IMR-90 (cell line): ENCODE results near the gene GRM5.

ENCODE experiments used
- BHLHE40 ChIP-seq: fragments of 150-350 bp; IDR thresholded peaks from 2 replicates; pipeline ENCODE4 v1.6.1; 2016; ENCODE audit warnings: mild to moderate bottlenecking, low read depth, low read length
- CEBPB ChIP-seq: IDR thresholded peaks from 2 replicates; pipeline ENCODE4 v1.6.1; 2012; ENCODE audit warnings: low read depth, low read length, improper control_type of control experiment
- ELK1 ChIP-seq: fragments of 150-350 bp; IDR thresholded peaks from 2 replicates; pipeline ENCODE4 v1.6.1; 2016; ENCODE audit warnings: low read depth, mild to moderate bottlenecking, low read length, moderate library complexity, borderline replicate concordance
- FOS ChIP-seq: fragments of 150-350 bp; IDR thresholded peaks from 2 replicates; pipeline ENCODE4 v1.6.1; 2016; ENCODE audit warnings: low read depth, low read length
- MAFK ChIP-seq: IDR thresholded peaks from 2 replicates; pipeline ENCODE4 v1.6.1; 2012; ENCODE audit warnings: low read depth, low read length, improper control_type of control experiment
- MAZ ChIP-seq: IDR thresholded peaks from 2 replicates; pipeline ENCODE4 v1.6.1; 2012; ENCODE audit warnings: low read depth, mild to moderate bottlenecking, low read length, improper control_type of control experiment, moderate library complexity, borderline replicate concordance
- MXI1 ChIP-seq: IDR thresholded peaks from 2 replicates; pipeline ENCODE4 v1.6.1; 2012; ENCODE audit warnings: low read depth, mild to moderate bottlenecking, low read length, moderate library complexity, borderline replicate concordance
- POLR2A ChIP-seq: IDR thresholded peaks from 2 replicates; pipeline ENCODE4 v1.6.1; 2012; ENCODE audit warnings: mild to moderate bottlenecking, low read depth, low read length
- RAD21 ChIP-seq: IDR thresholded peaks from 2 replicates; pipeline ENCODE4 v1.6.1; 2012; ENCODE audit warnings: low read length, improper control_type of control experiment
- RCOR1 ChIP-seq: IDR thresholded peaks from 2 replicates; pipeline ENCODE4 v1.6.1; 2012; ENCODE audit warnings: mild to moderate bottlenecking, low read length, improper control_type of control experiment; ENCODE audit not compliant: insufficient replicate concordance
- RFX5 ChIP-seq: IDR thresholded peaks from 2 replicates; pipeline ENCODE4 v1.8.0; 2012; ENCODE audit warnings: low read depth, mild to moderate bottlenecking, low read length, moderate library complexity
- TF ChIP-seq, protein P1 (sequence below): conservative IDR thresholded peaks from 2 replicates; pipeline ENCODE4 v1.5.1; 2012; ENCODE audit warnings: mild to moderate bottlenecking, low read depth, low read length, improper control_type of control experiment
- TF ChIP-seq, protein P2 (sequence below): fragments of 150-350 bp; IDR thresholded peaks from 2 replicates; pipeline ENCODE4 v1.6.1; 2017; ENCODE audit warnings: mild to moderate bottlenecking, antibody characterized with exemption, low read length, low read depth

GRCh38 chr11:88536616-88537265, 529.0 kb downstream of the GRM5 start:
- no peak for TF ChIP-seq MAZ
- TF ChIP-seq CEBPB: no peak
- TF ChIP-seq, protein P1, sequence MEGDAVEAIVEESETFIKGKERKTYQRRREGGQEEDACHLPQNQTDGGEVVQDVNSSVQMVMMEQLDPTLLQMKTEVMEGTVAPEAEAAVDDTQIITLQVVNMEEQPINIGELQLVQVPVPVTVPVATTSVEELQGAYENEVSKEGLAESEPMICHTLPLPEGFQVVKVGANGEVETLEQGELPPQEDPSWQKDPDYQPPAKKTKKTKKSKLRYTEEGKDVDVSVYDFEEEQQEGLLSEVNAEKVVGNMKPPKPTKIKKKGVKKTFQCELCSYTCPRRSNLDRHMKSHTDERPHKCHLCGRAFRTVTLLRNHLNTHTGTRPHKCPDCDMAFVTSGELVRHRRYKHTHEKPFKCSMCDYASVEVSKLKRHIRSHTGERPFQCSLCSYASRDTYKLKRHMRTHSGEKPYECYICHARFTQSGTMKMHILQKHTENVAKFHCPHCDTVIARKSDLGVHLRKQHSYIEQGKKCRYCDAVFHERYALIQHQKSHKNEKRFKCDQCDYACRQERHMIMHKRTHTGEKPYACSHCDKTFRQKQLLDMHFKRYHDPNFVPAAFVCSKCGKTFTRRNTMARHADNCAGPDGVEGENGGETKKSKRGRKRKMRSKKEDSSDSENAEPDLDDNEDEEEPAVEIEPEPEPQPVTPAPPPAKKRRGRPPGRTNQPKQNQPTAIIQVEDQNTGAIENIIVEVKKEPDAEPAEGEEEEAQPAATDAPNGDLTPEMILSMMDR: no peak
- TF ChIP-seq POLR2A: no peak
- no peak for TF ChIP-seq MAFK
- TF ChIP-seq RCOR1: no peak
- TF ChIP-seq MXI1: no peak
- no peak for TF ChIP-seq RAD21
- TF ChIP-seq RFX5: no peak
- TF ChIP-seq BHLHE40: no peak
- no peak for TF ChIP-seq ELK1
- TF ChIP-seq, protein P2, sequence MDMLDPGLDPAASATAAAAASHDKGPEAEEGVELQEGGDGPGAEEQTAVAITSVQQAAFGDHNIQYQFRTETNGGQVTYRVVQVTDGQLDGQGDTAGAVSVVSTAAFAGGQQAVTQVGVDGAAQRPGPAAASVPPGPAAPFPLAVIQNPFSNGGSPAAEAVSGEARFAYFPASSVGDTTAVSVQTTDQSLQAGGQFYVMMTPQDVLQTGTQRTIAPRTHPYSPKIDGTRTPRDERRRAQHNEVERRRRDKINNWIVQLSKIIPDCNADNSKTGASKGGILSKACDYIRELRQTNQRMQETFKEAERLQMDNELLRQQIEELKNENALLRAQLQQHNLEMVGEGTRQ: no peak
- TF ChIP-seq FOS: no peak
